NCI-H2227 (cell line): Measurements from ENCODE around the gene COMMD6.
A peak's percentile ranks its signal among the peaks of the same experiment; 100 is the strongest.
"Not testable (repeated sequence)": the region's sequence is repeated elsewhere in the genome, so short reads cannot be mapped to it uniquely, and the experiment has no call there.

Experiments used
- DNase-seq: peaks from one replicate; lab custom pipeline; 2025; ENCODE audit not compliant: unreplicated experiment; lab: John Stamatoyannopoulos, UW

COMMD6 gene

GRCh38 chr13:75537401-75538365 is at the start of gene COMMD6:
TSS of gene COMMD6 (minus strand) at chr13:75537841. CDS start at chr13:75537805, 36 bp downstream.
- peak; percentile 87 for DNase-seq

- no peak for DNase-seq
Measured at GRCh38 chr13:75585153-75585552, 47.5 kb upstream of the COMMD6 start.

GRCh38 chr13:75583091-75583490 is 45.5 kb upstream of the COMMD6 start:
- DNase-seq = no peak

DNA sequence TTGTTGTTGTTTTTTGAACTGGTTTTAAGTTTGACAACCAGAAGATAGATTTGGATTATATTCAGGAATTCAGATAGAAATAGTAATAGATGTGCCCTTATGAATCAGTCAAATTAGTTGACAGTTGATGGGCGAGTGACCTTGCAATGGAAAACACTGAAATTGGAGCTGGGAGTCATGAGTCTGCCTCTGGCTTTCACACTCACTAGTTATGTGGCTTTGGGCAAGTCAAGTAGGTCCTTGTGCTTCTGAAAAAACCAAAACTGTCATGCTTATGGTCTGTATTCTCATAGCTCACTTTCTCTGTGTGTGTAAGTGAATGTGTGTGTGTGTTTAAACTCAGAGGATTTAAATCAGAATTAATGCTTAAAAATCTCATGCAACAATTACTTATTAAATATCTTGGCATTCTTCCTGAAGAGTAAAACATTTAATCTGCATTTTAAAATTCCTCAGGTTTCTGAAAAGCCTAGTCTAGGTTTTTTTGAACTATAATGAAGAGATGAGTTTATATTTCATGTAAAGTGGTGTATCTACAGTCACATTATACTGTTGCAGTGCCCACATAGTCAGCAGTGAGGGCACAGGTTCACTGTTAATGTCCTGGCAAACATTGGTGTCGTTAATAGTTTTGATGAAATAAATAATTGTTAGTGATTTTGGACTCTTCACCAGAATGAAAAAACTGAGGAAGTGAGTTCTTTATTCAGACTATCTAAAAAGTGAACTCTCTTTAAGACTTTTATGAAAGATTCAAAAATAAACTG is 44.4 kb upstream of the COMMD6 start:
- no peak for DNase-seq

- no peak for DNase-seq
Measured at GRCh38 chr13:75579529-75579928, 41.9 kb upstream of the COMMD6 start.

DNA sequence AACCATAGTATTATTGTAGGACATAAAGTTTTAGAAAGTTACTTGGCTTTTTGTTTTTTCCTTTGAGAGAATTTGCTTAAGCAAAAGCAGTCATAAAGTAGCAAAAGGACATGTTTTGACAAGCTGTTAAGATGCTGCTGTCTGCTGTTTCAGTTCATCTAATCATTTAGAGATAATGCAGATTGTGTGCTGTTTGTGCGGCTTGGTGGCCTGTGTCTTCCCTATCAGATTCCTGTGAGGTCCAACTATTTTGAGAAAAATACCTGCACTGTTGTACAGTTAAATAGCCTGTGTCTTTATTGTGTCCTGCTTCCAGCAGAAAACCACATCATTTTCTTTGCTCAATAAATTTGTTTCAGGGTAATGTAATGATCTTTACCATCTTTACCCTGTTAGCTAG is 31.9 kb upstream of the COMMD6 start:
- DNase-seq = no peak

DNA sequence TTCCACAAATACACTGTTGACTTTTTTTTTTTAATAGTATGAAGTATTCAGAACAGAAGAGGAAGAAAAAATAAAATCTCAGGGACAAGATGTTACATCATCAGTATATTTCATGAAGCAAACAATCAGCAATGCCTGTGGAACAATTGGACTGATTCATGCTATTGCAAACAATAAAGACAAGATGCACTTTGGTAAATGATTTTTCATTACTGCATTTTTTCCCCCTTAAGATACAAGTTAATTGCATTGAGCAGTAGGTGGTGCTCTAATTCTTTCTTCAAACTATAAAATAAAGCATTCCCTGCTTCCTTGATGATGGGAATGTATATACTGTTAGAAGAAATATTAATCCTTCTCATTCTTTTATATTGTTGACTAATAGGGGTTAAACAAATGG is 29.0 kb upstream of the COMMD6 start:
- DNase-seq = peak; percentile 2

- DNase-seq = no peak
Measured at GRCh38 chr13:75558145-75558840, 20.7 kb upstream of the COMMD6 start.

DNA sequence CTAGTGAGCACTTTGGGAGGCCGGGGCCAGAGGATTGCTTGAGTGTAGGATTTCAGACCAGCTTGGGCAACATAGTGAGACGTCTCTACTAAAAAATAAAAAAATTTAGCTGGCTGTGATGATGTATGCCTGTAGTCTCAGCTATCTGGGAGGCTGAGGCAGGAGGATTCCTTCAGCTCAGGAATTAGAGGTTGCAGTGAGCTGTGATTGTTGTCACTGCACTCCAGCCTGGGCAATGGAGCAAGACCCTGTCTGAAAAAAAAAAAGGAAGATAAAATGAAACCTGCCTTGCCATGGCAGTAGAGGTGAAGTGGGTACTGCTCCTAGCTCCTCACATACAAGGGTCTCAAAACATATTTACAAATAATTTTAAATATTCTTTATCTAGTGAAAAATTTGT is 19.3 kb upstream of the COMMD6 start:
- DNase-seq = no peak

GRCh38 chr13:75555836-75556235 is 18.2 kb upstream of the COMMD6 start:
- no peak for DNase-seq

DNA sequence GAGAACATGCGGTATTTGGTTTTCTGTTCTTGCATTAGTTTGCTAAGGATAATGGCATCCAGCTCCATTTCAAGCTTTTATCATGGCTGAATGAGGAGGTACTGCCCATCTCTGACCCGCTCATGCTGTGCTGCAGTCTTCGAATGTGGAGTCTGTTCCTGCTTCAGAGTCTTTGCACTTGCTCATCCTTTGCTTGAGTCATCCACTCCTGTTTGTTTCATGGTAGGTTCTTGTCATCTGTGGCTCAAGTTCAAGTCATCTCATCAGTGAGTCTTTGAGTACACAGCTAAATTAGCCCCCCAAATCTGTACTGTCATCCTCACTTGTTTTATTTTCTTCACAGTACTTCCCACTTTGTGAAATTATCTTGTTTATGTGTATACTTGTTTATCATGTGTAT is 17.3 kb upstream of the COMMD6 start:
- no peak for DNase-seq

GRCh38 chr13:75554464-75554863 is 16.8 kb upstream of the COMMD6 start:
- DNase-seq = no peak

GRCh38 chr13:75550159-75550567 is 12.5 kb upstream of the COMMD6 start:
- peak; percentile 29 for DNase-seq

DNA sequence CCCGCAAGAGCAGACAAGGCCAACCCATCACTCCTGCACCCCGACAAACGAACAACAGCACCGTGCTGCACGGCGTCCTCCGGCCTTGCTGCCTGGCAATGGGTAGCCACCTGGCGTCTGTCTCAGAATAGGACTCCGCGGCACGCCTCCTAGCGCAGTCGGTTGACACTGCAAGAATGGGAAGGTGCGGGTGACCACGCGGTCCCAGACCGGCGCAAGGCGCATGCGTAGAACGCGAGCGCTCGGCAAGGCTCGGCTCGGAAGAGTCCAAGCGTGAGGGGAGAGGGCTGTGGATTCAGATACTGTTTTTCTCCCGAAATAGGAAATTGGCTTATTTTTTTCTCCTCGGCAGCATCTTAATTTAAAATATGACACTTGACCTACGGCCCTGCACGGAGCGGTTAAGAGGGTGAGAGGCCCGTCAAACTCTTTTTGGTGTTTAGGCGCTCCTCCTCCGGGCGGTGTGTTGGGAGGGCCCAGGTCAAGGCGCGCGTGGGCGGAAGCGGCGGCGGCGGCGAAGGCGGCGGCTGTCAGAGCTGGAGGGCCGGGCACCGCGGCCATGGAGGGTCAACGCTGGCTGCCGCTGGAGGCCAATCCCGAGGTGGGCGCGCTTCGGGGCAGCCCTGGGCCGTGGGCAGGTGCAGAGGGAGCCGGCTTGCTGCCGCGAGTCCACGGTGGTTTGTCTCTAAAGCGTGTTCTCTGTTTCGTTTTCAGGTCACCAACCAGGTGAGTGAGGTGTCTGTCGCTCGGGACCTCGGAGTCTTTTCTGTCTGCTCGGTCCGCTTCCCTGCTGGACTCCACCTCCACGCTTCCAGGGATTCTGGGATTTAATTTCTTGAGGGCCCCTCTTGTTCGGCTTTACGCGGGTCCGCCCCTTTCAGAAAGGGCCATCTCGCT is 11.9 kb upstream of the COMMD6 start, which contains the start of gene UCHL3:
TSS of gene UCHL3 (plus strand) at position 530 of the 897 bp plus-strand sequence. CDS start at position 560, 30 bp downstream.
- peak; percentile 96 for DNase-seq

DNA sequence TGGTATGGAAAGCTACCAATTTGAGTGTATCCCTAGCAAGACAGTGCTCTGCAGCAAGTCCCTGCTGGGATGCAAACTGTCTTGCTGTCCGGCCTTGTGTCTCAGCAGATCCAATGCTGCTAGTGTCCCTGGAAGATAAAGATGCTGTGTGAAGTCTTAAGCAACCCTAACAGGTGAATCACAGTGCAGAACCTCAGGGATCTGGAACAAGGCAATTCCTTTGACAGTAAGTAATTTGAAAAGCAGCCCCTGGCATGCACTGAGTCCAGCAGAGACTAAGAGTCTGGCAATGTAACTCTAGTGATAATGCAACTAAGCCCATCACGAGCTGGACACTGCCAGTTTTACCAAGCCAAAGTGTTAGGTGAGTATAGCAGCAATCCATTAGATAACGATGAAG is 10.3 kb upstream of the COMMD6 start:
- no peak for DNase-seq

GRCh38 chr13:75545386-75545785 is 7.7 kb upstream of the COMMD6 start:
- not testable (repeated sequence) for DNase-seq

DNA sequence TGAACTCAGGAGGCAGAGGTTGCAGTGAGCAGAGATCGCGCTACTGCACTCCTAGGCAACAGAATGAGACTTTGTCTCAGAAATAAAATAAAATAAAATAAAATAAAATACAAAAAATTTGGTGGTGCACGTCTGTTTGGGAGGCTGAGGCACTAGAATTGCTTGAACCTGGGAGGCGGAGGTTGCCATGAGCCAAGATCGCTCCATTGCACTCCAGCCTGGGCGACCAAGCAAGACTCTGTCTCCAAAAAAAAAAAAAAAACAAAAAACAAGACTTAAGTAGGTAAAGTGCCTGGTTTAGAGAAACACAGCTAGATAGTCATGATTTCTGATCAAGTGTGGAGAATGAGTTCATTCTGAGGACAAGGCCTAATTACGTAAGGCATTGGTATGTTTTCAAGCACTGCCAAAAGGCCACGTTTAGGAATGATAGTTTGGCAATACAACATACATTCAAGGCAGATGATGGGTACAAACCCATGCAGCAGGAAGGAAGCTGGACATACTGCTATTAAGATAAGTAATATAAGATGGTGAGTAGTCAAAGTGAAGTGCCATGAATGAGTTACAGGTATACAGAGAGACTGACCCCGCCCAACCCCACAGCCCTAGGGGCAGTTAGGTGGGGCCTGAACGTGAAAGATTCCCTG is 7.2 kb upstream of the COMMD6 start:
- no peak for DNase-seq

GRCh38 chr13:75541961-75542360 is 4.3 kb upstream of the COMMD6 start:
- DNase-seq = no peak

DNA sequence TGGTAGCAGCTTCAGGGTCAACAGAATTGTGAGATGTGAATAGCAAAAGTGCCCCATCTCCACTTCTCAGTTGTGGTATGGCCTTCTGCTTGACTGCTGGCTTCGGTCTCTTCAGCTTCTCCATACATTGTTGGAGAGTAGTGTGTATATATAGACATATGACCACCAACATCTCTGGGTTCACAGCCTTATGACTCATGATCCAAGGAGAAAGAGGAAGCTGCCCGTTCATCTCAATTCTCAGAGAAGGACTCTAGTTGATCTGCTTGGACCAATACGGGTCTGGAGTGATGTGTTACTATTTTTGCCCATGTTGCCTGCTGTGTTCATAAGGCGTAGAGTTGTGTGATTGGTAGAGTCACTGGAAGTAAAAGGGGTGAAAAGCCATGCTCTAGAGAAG is 3.6 kb upstream of the COMMD6 start:
- DNase-seq = no peak

DNA sequence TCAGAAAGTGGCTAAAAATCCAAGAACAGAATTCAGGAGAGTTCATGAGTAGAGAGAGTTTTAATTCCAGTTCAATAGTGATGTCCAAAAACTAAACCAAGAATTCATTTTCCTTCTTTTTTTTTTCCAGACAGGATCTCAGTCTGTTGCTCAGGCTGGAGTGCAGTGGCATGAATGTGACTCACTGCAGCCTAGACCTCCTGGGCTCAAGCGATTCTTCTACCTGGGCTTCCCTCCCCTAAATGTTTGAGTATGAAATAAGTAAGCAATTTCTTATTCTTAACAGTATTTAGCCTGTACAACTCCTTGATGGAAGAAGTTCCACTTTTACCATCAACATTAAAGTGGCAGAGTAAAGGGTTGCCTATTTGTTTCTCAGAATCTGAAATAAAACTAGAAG is 3.8 kb downstream of the COMMD6 start:
- DNase-seq = no peak
